ENCODE measurements around the gene QRSL1.

QRSL1 gene

DNA sequence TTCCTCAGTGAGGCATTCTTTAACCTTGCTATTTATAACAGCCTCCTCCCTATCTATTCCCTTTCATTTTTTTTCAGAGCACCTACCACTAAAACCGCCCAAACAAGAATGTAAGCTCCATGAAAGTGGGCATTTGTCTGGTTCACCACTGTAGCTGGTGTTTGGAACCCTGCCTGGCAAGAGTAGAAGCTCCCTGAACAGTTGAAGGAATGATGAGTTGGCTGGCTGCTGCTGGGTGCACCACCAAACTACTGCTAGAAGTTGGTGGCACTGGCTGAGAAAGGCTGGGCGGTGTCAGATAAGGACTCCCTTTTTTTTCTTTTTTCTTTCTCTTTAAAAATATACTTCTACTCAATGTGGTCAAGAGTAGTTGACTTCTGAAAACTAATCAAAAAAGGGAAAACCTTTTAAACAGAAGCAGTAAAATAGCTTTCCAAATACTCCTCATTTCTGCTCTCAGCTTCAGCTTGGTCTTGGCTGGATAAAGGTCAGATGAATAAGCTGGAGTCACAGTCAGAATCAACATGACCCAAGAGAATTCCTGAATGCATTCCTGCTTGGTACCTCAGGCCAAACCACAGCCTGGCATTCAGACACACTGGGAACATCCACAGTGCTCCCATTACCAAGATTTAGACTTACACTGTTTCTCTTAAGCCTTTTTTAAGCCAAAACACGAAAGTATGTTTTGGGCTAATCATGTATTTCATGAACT is 38.1 kb upstream of the QRSL1 start:
- H3K4me3 ChIP-seq (IDR thresholded peaks at IDR 0.05; ENCODE audit: insufficient read depth, low read depth, low read length): no peak overlapping the region
- H3K27me3 ChIP-seq (ENCODE audit: insufficient read depth, low read depth): no peaks in the 10 kb centered on the region
- H3K4me2 ChIP-seq: no peak overlapping the region
- no peaks in the 10 kb centered on the region for H3K36me3 ChIP-seq (ENCODE audit: insufficient read depth)
- TF ChIP-seq, protein P1, sequence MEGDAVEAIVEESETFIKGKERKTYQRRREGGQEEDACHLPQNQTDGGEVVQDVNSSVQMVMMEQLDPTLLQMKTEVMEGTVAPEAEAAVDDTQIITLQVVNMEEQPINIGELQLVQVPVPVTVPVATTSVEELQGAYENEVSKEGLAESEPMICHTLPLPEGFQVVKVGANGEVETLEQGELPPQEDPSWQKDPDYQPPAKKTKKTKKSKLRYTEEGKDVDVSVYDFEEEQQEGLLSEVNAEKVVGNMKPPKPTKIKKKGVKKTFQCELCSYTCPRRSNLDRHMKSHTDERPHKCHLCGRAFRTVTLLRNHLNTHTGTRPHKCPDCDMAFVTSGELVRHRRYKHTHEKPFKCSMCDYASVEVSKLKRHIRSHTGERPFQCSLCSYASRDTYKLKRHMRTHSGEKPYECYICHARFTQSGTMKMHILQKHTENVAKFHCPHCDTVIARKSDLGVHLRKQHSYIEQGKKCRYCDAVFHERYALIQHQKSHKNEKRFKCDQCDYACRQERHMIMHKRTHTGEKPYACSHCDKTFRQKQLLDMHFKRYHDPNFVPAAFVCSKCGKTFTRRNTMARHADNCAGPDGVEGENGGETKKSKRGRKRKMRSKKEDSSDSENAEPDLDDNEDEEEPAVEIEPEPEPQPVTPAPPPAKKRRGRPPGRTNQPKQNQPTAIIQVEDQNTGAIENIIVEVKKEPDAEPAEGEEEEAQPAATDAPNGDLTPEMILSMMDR (conservative IDR thresholded peaks at IDR 0.05; ENCODE audit: low read depth, low read length): no peak
- no peak overlapping the region for H2AFZ ChIP-seq (ENCODE audit: low read depth)
- H3K79me2 ChIP-seq (ENCODE audit: insufficient read depth, low read depth): no peaks in the 10 kb centered on the region
- H3K27ac ChIP-seq: no peak overlapping the region
- H4K20me1 ChIP-seq (ENCODE audit: insufficient read depth): no peaks in the 10 kb centered on the region
- H3K9ac ChIP-seq: no peak overlapping the region
- no peaks in the 10 kb centered on the region for H3K4me1 ChIP-seq (ENCODE audit: low read depth, poor library complexity, severe bottlenecking)

DNA sequence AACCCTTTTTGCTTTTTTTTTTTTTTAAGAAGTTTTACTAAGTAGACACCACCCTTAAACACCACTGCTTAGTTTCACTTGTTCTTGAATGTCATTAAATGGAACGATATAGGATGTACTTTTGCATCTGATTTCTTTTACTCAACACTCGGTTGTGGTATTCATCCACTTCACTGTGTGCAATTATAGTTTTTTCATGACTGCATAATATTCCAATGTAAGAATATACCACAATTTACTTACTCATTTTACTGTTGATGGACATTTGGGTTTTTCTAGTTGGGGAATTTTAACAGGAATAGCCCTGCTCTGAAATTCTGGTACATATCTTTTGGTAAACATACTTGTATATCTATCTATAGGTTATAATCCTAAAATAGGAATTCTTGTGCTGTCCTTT is 29.9 kb upstream of the QRSL1 start:
- Histone ChIP-seq H3K4me2 (no peak overlapping the region), H3K4me1 (ENCODE audit: low read depth, poor library complexity, severe bottlenecking) (no peaks in the 10 kb centered on the region), H3K27ac (no peak overlapping the region), H3K79me2 (ENCODE audit: insufficient read depth, low read depth) (no peaks in the 10 kb centered on the region), H2AFZ (ENCODE audit: low read depth) (no peak overlapping the region), H3K9ac (no peak overlapping the region), H4K20me1 (ENCODE audit: insufficient read depth) (no peaks in the 10 kb centered on the region), H3K27me3 (ENCODE audit: insufficient read depth, low read depth) (no peaks in the 10 kb centered on the region), H3K36me3 (ENCODE audit: insufficient read depth) (no peaks in the 10 kb centered on the region), H3K4me3 (IDR thresholded peaks at IDR 0.05; ENCODE audit: insufficient read depth, low read depth, low read length) (no peak overlapping the region)
- TF ChIP-seq, protein P1 (conservative IDR thresholded peaks at IDR 0.05; ENCODE audit: low read depth, low read length): no peak

DNA sequence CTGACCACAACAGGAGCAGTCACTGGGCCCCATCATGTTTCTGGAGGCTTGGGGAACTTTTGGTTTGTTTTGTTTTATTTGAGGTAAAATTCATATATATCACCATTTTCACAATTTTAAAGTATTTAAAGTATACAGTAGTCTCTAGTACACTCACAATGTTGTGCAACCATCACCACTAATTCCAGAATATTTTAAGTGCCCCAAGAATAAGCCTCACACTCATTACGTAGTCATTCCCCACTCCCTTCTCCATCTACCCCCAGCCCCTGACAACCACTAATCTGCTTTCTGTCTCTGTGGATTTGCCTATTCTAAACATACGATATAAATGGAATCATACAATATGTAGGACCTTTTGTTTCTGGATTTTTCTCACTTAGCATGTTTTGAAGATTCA is 29.0 kb upstream of the QRSL1 start:
- no peak overlapping the region for H3K9ac ChIP-seq
- H3K4me3 ChIP-seq (IDR thresholded peaks at IDR 0.05; ENCODE audit: insufficient read depth, low read depth, low read length): no peak overlapping the region
- H3K4me2 ChIP-seq: no peak overlapping the region
- H3K79me2 ChIP-seq (ENCODE audit: insufficient read depth, low read depth): no peaks in the 10 kb centered on the region
- H4K20me1 ChIP-seq (ENCODE audit: insufficient read depth): no peaks in the 10 kb centered on the region
- no peak overlapping the region for H3K27ac ChIP-seq
- H3K4me1 ChIP-seq (ENCODE audit: low read depth, poor library complexity, severe bottlenecking): no peaks in the 10 kb centered on the region
- TF ChIP-seq, protein P1 (conservative IDR thresholded peaks at IDR 0.05; ENCODE audit: low read depth, low read length): no peak
- H3K27me3 ChIP-seq (ENCODE audit: insufficient read depth, low read depth): no peaks in the 10 kb centered on the region
- no peaks in the 10 kb centered on the region for H3K36me3 ChIP-seq (ENCODE audit: insufficient read depth)
- H2AFZ ChIP-seq (ENCODE audit: low read depth): no peak overlapping the region

DNA sequence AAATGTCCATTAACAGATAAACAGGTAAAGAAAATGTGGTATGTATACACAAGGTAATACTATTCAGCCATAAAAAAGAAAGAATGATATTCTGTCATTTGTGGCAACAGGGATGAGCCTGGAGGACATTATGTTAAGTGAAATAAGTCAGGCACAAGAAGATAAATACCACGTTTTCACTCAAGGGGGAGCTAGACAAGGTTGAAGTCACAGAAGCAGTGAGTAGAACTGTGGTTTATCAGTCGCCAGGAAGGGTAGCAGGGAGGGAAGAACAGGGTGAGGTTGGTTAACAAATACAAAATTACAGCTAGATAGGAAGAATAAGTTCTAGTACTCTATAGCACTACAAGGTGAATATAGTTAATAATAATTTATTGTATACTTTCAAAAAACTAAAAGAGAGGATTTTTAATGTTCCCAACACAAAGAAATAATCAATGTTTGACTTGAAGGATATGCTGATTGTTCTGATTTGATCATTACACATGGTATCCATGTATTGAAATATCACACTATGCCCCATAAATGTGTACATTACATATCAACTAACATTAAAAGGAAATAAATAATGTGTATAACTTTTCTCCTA is 21.2 kb upstream of the QRSL1 start:
- Histone ChIP-seq H3K9ac (no peak overlapping the region), H3K4me1 (ENCODE audit: low read depth, poor library complexity, severe bottlenecking) (no peaks in the 10 kb centered on the region), H3K27ac (no peak overlapping the region), H3K79me2 (ENCODE audit: insufficient read depth, low read depth) (no peaks in the 10 kb centered on the region), H3K36me3 (ENCODE audit: insufficient read depth) (no peaks in the 10 kb centered on the region), H3K4me3 (IDR thresholded peaks at IDR 0.05; ENCODE audit: insufficient read depth, low read depth, low read length) (no peak overlapping the region), H3K27me3 (ENCODE audit: insufficient read depth, low read depth) (no peaks in the 10 kb centered on the region), H4K20me1 (ENCODE audit: insufficient read depth) (no peaks in the 10 kb centered on the region), H2AFZ (ENCODE audit: low read depth) (no peak overlapping the region), H3K4me2 (no peak overlapping the region)
- TF ChIP-seq, protein P1 (conservative IDR thresholded peaks at IDR 0.05; ENCODE audit: low read depth, low read length): peak; percentile 71
